Muscle of leg (tissue), 11 donors: Measurements from ENCODE around the gene DVL3. TPM values are rescaled to one million over a fixed set of nuclear protein-coding genes. Genes with fewer than 3 reads are reported as not detected.

Experiments used
- DNase-seq: peaks from one replicate; pipeline ENCODE4 v3.0.0; 2013
- H3K27ac ChIP-seq: one replicate; pipeline ENCODE4 v1.5.1; 2013; ENCODE audit warnings: mild to moderate bottlenecking, low read length, control low read depth
- H3K27me3 ChIP-seq: one replicate; pipeline ENCODE4 v1.6.1; 2013; ENCODE audit warnings: low read length; ENCODE audit not compliant: control insufficient read depth, insufficient read depth
- H3K36me3 ChIP-seq: one replicate; pipeline ENCODE4 v1.6.1; 2013; ENCODE audit warnings: low read length; ENCODE audit not compliant: control insufficient read depth, insufficient read depth
- H3K4me1 ChIP-seq: one replicate; pipeline ENCODE4 v1.6.1; 2013; ENCODE audit warnings: low read length; ENCODE audit not compliant: control insufficient read depth, insufficient read depth
- H3K4me3 ChIP-seq: one replicate; pipeline ENCODE4 v1.5.1; 2013; ENCODE audit warnings: low read length, control low read depth
- H3K9me3 ChIP-seq: replicated peaks from 2 replicates; pipeline ENCODE4 v1.6.1; 2013; ENCODE audit warnings: low read depth, low read length; ENCODE audit not compliant: control insufficient read depth
- WGBS: methylation state at CpG from one replicate; pipeline ENCODE4 v1.1.5; 2013; ENCODE audit warnings: missing lambda C conversion rate; ENCODE audit not compliant: insufficient coverage; 5-methylcytosine and 5-hydroxymethylcytosine counted together
- polyA plus RNA-seq, 8 donors: library from polyadenylated mRNA; unstranded; fragments of 120-200 nt; gene quantifications; one replicate each; pipeline versions ENCODE4 v1.2.1 to v1.2.3, GENCODE V29; 2013; ENCODE audit warnings: inconsistent platforms in 1 of 8, low replicate concordance in 1 of 8; ENCODE audit not compliant: insufficient read length in 8 of 8, insufficient read depth in 1 of 8
- total RNA-seq: library from RNA; stranded (reverse); fragments of 120-200 nt; gene quantifications from one replicate; pipeline ENCODE4 v1.2.4, GENCODE V29; 2013

DVL3 gene
- total and polyA plus RNA-seq, 9 donors: 37.1 to 96.9 (median 86.8) TPM

DNA sequence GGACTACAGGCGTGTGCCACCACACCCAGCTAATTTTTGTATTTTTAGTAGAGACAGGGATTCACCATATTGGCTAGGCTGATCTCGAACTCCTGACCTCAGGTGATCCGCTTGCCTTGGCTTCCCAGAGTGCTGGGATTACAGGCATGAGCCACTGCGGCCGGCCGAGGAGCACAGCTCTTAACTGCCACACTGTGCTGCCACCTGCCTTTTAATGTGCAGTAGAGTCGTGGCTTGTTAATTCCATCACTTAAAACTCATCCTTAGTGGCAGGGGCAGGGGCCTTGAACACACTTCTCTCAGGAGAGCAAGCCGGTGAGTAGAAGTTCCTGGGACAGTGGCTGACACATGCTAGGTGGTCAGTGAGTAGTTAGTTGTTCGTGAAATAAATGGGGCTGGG is 43.3 kb downstream of the DVL3 start:
- H3K9me3 ChIP-seq: no peaks in the 10 kb centered on the region
- WGBS: 80% methylated on average over 6 of the region's 9 CpGs
- peaks cover 22% of the 10 kb centered on the region for H3K36me3 ChIP-seq
- H3K4me1 ChIP-seq: no peaks in the 10 kb centered on the region
- no peaks in the 10 kb centered on the region for H3K27me3 ChIP-seq
- DNase-seq: no peak
- H3K4me3 ChIP-seq: no peak overlapping the region
- no peak overlapping the region for H3K27ac ChIP-seq

DNA sequence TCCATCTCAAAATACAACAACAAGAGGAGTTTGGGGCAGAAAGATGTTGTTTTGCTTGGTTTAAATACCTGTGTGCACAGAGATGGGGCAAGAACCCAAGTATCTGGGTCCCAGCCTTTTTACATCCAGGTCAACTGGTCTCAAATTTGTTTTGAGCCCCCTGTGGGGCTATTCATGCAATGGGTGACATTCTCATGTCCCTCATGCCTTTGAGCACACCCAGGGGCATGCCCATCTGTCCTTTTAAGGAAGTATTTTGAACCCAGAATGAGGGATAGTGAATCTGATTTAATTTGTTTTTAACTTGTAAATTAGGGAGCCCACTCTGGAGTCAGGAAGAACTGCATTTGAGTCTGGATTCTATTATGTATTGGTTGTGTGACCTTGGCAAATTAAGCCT is 45.6 kb downstream of the DVL3 start:
- Histone ChIP-seq H3K4me3 (no peak overlapping the region), H3K9me3 (no peaks in the 10 kb centered on the region), H3K4me1 (no peaks in the 10 kb centered on the region), H3K36me3 (peaks cover 3% of the 10 kb centered on the region), H3K27ac (no peak overlapping the region), H3K27me3 (no peaks in the 10 kb centered on the region)
- DNase-seq: no peak

- Histone ChIP-seq H3K9me3 (no peaks in the 10 kb centered on the region), H3K27ac (no peak overlapping the region), H3K27me3 (peaks cover 5% of the 10 kb centered on the region), H3K36me3 (no peaks in the 10 kb centered on the region), H3K4me1 (no peaks in the 10 kb centered on the region), H3K4me3 (no peak overlapping the region)
- WGBS: 77% methylated on average over 7 of the region's 8 CpGs
- no peak for DNase-seq
Measured at GRCh38 chr3:184203526-184203925, 48.3 kb downstream of the DVL3 start.

DNA sequence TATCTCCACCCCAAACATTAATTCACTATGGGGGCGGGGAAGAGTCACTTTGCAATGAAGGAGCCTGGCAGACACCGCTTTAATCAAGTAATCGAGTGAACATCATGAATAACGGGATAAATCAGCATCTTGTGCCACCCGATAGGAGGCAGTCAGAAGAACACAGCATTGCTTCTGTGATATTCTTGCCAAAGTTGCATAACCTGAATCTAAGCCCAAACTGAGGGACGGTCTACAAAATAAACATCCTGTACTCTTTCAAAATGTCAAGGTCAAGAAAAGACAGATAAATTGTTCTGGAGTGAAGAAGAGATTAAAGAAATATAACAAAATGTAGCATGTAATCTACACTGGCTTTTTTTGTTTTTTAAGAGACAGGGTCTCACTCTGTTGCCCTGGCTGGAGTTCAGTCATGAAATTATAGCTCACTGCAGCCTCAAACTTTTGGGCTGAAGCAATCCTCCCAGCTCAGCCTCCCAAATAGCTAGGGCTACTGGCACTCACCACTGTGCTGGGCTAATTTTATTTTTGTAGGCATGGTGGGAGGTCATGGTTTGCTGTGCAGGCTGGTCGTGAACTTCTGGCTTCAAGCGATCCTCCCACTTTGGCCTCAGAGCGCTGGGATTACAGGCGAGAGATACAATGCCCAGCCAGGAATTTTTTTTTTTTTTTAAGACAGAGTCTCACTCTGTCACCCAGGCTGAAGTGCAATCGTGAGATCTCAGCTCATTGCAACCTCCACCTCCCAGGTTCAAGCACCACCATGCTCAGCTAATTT is 54.2 kb downstream of the DVL3 start:
- H3K27me3 ChIP-seq: peaks cover 5% of the 10 kb centered on the region
- 77% methylated on average over 8 of the region's 11 CpGs for WGBS
- no peaks in the 10 kb centered on the region for H3K9me3 ChIP-seq
- no peak overlapping the region for H3K4me3 ChIP-seq
- no peaks in the 10 kb centered on the region for H3K36me3 ChIP-seq
- no peaks in the 10 kb centered on the region for H3K4me1 ChIP-seq
- no peak for DNase-seq
- no peak overlapping the region for H3K27ac ChIP-seq

DNA sequence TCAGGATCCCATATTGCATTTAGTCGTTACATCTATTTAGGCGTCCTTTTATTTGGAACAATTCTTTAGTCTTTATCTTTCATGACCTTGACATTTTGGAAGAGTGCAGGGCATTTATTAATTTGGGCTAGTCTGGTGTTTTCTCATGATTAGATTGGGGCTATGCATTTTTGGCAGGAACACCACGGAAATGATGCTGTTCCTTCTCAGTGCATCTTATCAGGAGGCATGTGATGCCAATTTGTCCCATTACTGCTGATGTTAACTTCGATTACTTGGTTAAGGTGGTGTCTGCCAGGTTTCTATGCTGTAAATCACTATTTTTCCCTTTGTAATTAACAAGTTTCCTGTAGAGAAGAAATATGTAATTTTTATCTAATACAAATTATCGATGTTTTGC is 56.1 kb downstream of the DVL3 start:
- WGBS: no CpG with 5 or more reads among the region's 5 CpGs
- H3K4me1 ChIP-seq: no peaks in the 10 kb centered on the region
- H3K36me3 ChIP-seq: no peaks in the 10 kb centered on the region
- peaks cover 5% of the 10 kb centered on the region for H3K27me3 ChIP-seq
- no peak for DNase-seq
- H3K27ac ChIP-seq: no peak overlapping the region
- no peak overlapping the region for H3K4me3 ChIP-seq
- H3K9me3 ChIP-seq: no peaks in the 10 kb centered on the region

DNA sequence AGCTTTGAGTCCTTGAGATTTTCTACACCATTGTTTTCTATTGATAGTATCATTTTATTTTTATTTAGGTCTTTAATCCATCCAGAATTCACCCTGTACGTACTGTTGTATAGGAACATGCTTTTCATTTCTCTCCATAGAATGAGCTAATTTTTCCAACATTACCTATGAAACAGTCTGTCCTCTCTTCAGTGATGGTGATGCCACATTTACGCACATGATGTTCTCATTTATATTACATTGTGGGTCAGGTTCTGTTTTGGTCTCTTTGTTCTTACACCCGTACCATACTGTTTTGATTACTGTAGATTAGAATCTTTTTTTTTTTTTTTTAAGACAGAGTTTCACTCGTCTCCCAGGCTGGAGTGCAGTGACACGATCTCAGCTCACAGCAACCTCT is 56.5 kb downstream of the DVL3 start:
- Histone ChIP-seq H3K36me3 (no peaks in the 10 kb centered on the region), H3K27me3 (peaks cover 4% of the 10 kb centered on the region), H3K4me3 (no peak overlapping the region), H3K4me1 (no peaks in the 10 kb centered on the region), H3K9me3 (no peaks in the 10 kb centered on the region), H3K27ac (no peak overlapping the region)
- DNase-seq: no peak
- no CpG with 5 or more reads among the region's 5 CpGs for WGBS

- H3K27me3 ChIP-seq: no peaks in the 10 kb centered on the region
- no CpG with 5 or more reads among the region's 4 CpGs for WGBS
- no peak for DNase-seq
- no peaks in the 10 kb centered on the region for H3K36me3 ChIP-seq
- H3K27ac ChIP-seq: no peak overlapping the region
- no peaks in the 10 kb centered on the region for H3K4me1 ChIP-seq
- H3K4me3 ChIP-seq: no peak overlapping the region
- no peaks in the 10 kb centered on the region for H3K9me3 ChIP-seq
Measured at GRCh38 chr3:184218814-184219213, 63.6 kb downstream of the DVL3 start.

- no peak for DNase-seq
- peaks cover 12% of the 10 kb centered on the region for H3K27me3 ChIP-seq
- H3K4me1 ChIP-seq: no peaks in the 10 kb centered on the region
- H3K27ac ChIP-seq: no peak overlapping the region
- WGBS: no CpG with 5 or more reads among the region's 3 CpGs
- no peak overlapping the region for H3K4me3 ChIP-seq
- H3K36me3 ChIP-seq: no peaks in the 10 kb centered on the region
- H3K9me3 ChIP-seq: no peaks in the 10 kb centered on the region
Measured at GRCh38 chr3:184222521-184222920, 67.3 kb downstream of the DVL3 start.

Other genes starting within 250 kb of the DVL3 start
- gene ABCC5, start 137.5 kb upstream of the DVL3 start, total RNA-seq: 15.8 TPM
- 10 to 100 TPM; 17.0 to 28.7 (median 22.4) TPM for gene ABCC5, start 137.5 kb upstream of the DVL3 start, polyA plus RNA-seq
- gene HTR3D, start 123.6 kb upstream of the DVL3 start, total RNA-seq: not detected
- gene HTR3D, start 123.6 kb upstream of the DVL3 start, polyA plus RNA-seq: not detected
- gene HTR3C, start 102.3 kb upstream of the DVL3 start, total RNA-seq: not detected
- gene HTR3C, start 102.3 kb upstream of the DVL3 start, polyA plus RNA-seq: not detected
- gene HTR3E, start 58.3 kb upstream of the DVL3 start, total RNA-seq: not detected
- gene HTR3E, start 58.3 kb upstream of the DVL3 start, polyA plus RNA-seq: under 1 TPM in 1 of 8 donors, not detected in 7; 0.07 TPM
- 32.6 TPM for gene EIF2B5, start 20.0 kb upstream of the DVL3 start, total RNA-seq
- gene EIF2B5, start 20.0 kb upstream of the DVL3 start, polyA plus RNA-seq: 10 to 100 TPM; 35.6 to 41.0 (median 38.5) TPM
- gene AP2M1, start 19.5 kb downstream of the DVL3 start, total RNA-seq: 130 TPM
- 100 to 1,000 TPM; 191 to 255 (median 218) TPM for gene AP2M1, start 19.5 kb downstream of the DVL3 start, polyA plus RNA-seq
- gene ABCF3, start 30.8 kb downstream of the DVL3 start, total RNA-seq: 33.0 TPM
- gene ABCF3, start 30.8 kb downstream of the DVL3 start, polyA plus RNA-seq: 10 to 100 TPM; 42.0 to 54.5 (median 48.8) TPM
- gene VWA5B2, start 74.2 kb downstream of the DVL3 start, total RNA-seq: 0.04 TPM
- gene VWA5B2, start 74.2 kb downstream of the DVL3 start, polyA plus RNA-seq: 1 to 10 TPM in 1 of 8 donors, under 1 TPM in 7; 0.23 to 1.2 (median 0.42) TPM
- gene ALG3, start 93.6 kb downstream of the DVL3 start, total RNA-seq: 9.6 TPM
- gene ALG3, start 93.6 kb downstream of the DVL3 start, polyA plus RNA-seq: 10 to 100 TPM; 21.5 to 28.0 (median 23.2) TPM
- 1.6 TPM for gene EEF1AKMT4, start 94.3 kb downstream of the DVL3 start, total RNA-seq
- 1 to 10 TPM; 1.0 to 2.1 (median 1.6) TPM for gene EEF1AKMT4, start 94.3 kb downstream of the DVL3 start, polyA plus RNA-seq
- 0.04 TPM for gene CAMK2N2, start 106.2 kb downstream of the DVL3 start, total RNA-seq
- gene CAMK2N2, start 106.2 kb downstream of the DVL3 start, polyA plus RNA-seq: under 1 TPM in 2 of 8 donors, not detected in 6; 0.10 to 0.16 TPM
- not detected for gene ECE2, start 120.6 kb downstream of the DVL3 start, total RNA-seq
- gene ECE2, start 120.6 kb downstream of the DVL3 start, polyA plus RNA-seq: not detected
- 108 TPM for gene PSMD2, start 143.9 kb downstream of the DVL3 start, total RNA-seq
- 100 to 1,000 TPM; 145 to 200 (median 185) TPM for gene PSMD2, start 143.9 kb downstream of the DVL3 start, polyA plus RNA-seq
- gene EIF4G1, start 159.2 kb downstream of the DVL3 start, total RNA-seq: 115 TPM
- gene EIF4G1, start 159.2 kb downstream of the DVL3 start, polyA plus RNA-seq: 100 to 1,000 TPM; 161 to 242 (median 202) TPM
- gene FAM131A, start 182.2 kb downstream of the DVL3 start, total RNA-seq: 9.8 TPM
- 10 to 100 TPM in 5 of 8 donors, 1 to 10 TPM in 3; 8.4 to 14.9 (median 10.7) TPM for gene FAM131A, start 182.2 kb downstream of the DVL3 start, polyA plus RNA-seq
- 3.5 TPM for gene CLCN2, start 206.2 kb downstream of the DVL3 start, total RNA-seq
- 1 to 10 TPM; 2.5 to 5.3 (median 3.9) TPM for gene CLCN2, start 206.2 kb downstream of the DVL3 start, polyA plus RNA-seq
- gene POLR2H, start 206.3 kb downstream of the DVL3 start, total RNA-seq: 53.2 TPM
- 10 to 100 TPM; 39.9 to 55.0 (median 48.5) TPM for gene POLR2H, start 206.3 kb downstream of the DVL3 start, polyA plus RNA-seq
- gene THPO, start 222.8 kb downstream of the DVL3 start, total RNA-seq: 0.89 TPM
- 1 to 10 TPM; 1.5 to 2.8 (median 2.1) TPM for gene THPO, start 222.8 kb downstream of the DVL3 start, polyA plus RNA-seq
- gene CHRD, start 224.7 kb downstream of the DVL3 start, total RNA-seq: 14.1 TPM
- gene CHRD, start 224.7 kb downstream of the DVL3 start, polyA plus RNA-seq: 10 to 100 TPM; 14.7 to 21.9 (median 18.0) TPM